GM19043 (cell line): ENCODE data around the gene THRA.

Experiments used
- ATAC-seq: cut with Tn5 transposase; IDR thresholded peaks from one replicate; pipeline ENCODE4 v1.9.1; 2021; ENCODE audit warnings: low read depth; ENCODE audit not compliant: unreplicated experiment

Gene THRA

GRCh38 chr17:40063187-40063771 lies 514 bp downstream of the THRA start:
- no peak for ATAC-seq

- no peak for ATAC-seq
Observed at GRCh38 chr17:40063901-40064531, 1.3 kb downstream of the THRA start.

- ATAC-seq = no peak
Observed at GRCh38 chr17:40064971-40065768, 2.4 kb downstream of the THRA start.

- no peak for ATAC-seq
Observed at GRCh38 chr17:40065769-40066510, 3.2 kb downstream of the THRA start.

- ATAC-seq = no peak
Observed at GRCh38 chr17:40067710-40068109, 4.9 kb downstream of the THRA start.

- ATAC-seq = no peak
Observed at GRCh38 chr17:40068129-40068581, 5.4 kb downstream of the THRA start.

- ATAC-seq = no peak
Observed at GRCh38 chr17:40068584-40068916, 5.8 kb downstream of the THRA start.

GRCh38 chr17:40068917-40069750 lies 6.4 kb downstream of the THRA start:
- no peak for ATAC-seq

- ATAC-seq = no peak
Observed at GRCh38 chr17:40069751-40070708, 7.3 kb downstream of the THRA start.

- ATAC-seq = no peak
Observed at GRCh38 chr17:40070709-40071312, 8.0 kb downstream of the THRA start.

- no peak for ATAC-seq
Observed at GRCh38 chr17:40071313-40072039, 8.7 kb downstream of the THRA start.

GRCh38 chr17:40072040-40072734 lies 9.4 kb downstream of the THRA start:
- no peak for ATAC-seq

- ATAC-seq = no peak
Observed at GRCh38 chr17:40072735-40073346, 10.1 kb downstream of the THRA start.

GRCh38 chr17:40073454-40074174 lies 10.8 kb downstream of the THRA start:
- no peak for ATAC-seq

GRCh38 chr17:40074175-40074512 lies 11.4 kb downstream of the THRA start:
- no peak for ATAC-seq

- ATAC-seq = no peak
Observed at GRCh38 chr17:40074871-40075200, 12.1 kb downstream of the THRA start.
